PC-3 (cell line): ENCODE measurements around the gene INAVA. TPM values are rescaled to one million over a fixed set of nuclear protein-coding genes. Genes with fewer than 3 reads are reported as not detected.

ENCODE experiments used
- ATAC-seq: fragments of 200-7000 bp; cut with Tn5 transposase; 2 replicates; pipeline ENCODE4 v1.9.1; 2020; ENCODE audit warnings: mild to moderate bottlenecking, moderate library complexity
- BruUV-seq: library from RNA; stranded (reverse); fragments of 400-500 nt; replicated peaks from 2 replicates; lab custom pipeline; 2021; lab: Mats Ljungman, UMichigan
- CTCF ChIA-PET: fragments of 300-600 bp; sonication (Branson Sonifier 250); formaldehyde crosslinking; loops from one replicate; lab custom pipeline; 2022; ENCODE audit warnings: antibody characterized with exemption; lab: Charles Lee
- POLR2A ChIA-PET: fragments of 300-600 bp; sonication (Branson Sonifier 250); formaldehyde crosslinking; loops from one replicate; lab custom pipeline; 2022; ENCODE audit warnings: antibody characterized with exemption; ENCODE audit not compliant: unreplicated experiment; lab: Charles Lee
- DNase-seq: peaks from one replicate; pipeline ENCODE4 v3.0.0-alpha.2; 2015
- H2AFZ ChIP-seq: fragments of 300-600 bp; sonication (generic); 2 replicates; pipeline ENCODE4 v1.6.0; 2016; ENCODE audit warnings: antibody characterized with exemption, low read length
- H3F3A ChIP-seq: fragments of 300-600 bp; sonication (generic); one replicate; pipeline ENCODE4 v1.6.0; 2017; ENCODE audit warnings: antibody characterized with exemption, low read length, control low read depth, mild to moderate bottlenecking; ENCODE audit not compliant: unreplicated experiment
- H3K27ac ChIP-seq: fragments of 300-600 bp; sonication (generic); 2 replicates; pipeline ENCODE4 v1.5.1; 2016; ENCODE audit warnings: mild to moderate bottlenecking, low read length
- H3K27me3 ChIP-seq: fragments of 300-600 bp; sonication (generic); 2 replicates; pipeline ENCODE4 v1.6.1; 2016; ENCODE audit warnings: low read length, mixed read lengths
- H3K36me3 ChIP-seq: fragments of 300-600 bp; sonication (generic); 2 replicates; pipeline ENCODE4 v1.6.1; 2016; ENCODE audit warnings: low read depth, mixed run types, low read length, mixed read lengths
- H3K4me1 ChIP-seq: fragments of 300-600 bp; sonication (generic); 2 replicates; pipeline ENCODE4 v1.5.1; 2016; ENCODE audit warnings: low read length; ENCODE audit not compliant: insufficient read depth
- H3K4me2 ChIP-seq: fragments of 300-600 bp; sonication (generic); 2 replicates; pipeline ENCODE4 v1.6.0; 2016; ENCODE audit warnings: low read length
- H3K4me3 ChIP-seq: fragments of 300-600 bp; sonication (generic); 2 replicates; pipeline ENCODE4 v1.5.1; 2016; ENCODE audit warnings: mild to moderate bottlenecking, low read length, mixed read lengths
- H3K79me2 ChIP-seq: fragments of 300-600 bp; sonication (generic); 2 replicates; pipeline ENCODE4 v1.6.1; 2017; ENCODE audit warnings: low read length, mixed read lengths
- H3K9ac ChIP-seq: fragments of 300-600 bp; sonication (generic); 2 replicates; pipeline ENCODE4 v1.6.0; 2016; ENCODE audit warnings: mild to moderate bottlenecking, low read length
- H3K9me2 ChIP-seq: fragments of 300-600 bp; sonication (generic); replicated peaks from 2 replicates; pipeline ENCODE4 v1.6.1; 2016; ENCODE audit warnings: mixed run types, low read length, mixed read lengths
- H3K9me3 ChIP-seq: fragments of 300-600 bp; sonication (generic); 2 replicates; pipeline ENCODE4 v1.6.1; 2016; ENCODE audit warnings: low read length, mixed read lengths
- H4K20me1 ChIP-seq: fragments of 300-600 bp; sonication (generic); 2 replicates; pipeline ENCODE4 v1.6.1; 2016; ENCODE audit warnings: low read length, mixed read lengths
- CTCF ChIP-seq: fragments of 300-600 bp; sonication (generic); conservative IDR thresholded peaks from 2 replicates; pipeline ENCODE4 v1.5.1; 2017; ENCODE audit warnings: antibody characterized with exemption, low read depth, mild to moderate bottlenecking, low read length
- EZH2 ChIP-seq: fragments of 300-600 bp; sonication (generic); IDR thresholded peaks from one replicate; pipeline ENCODE4 v1.6.1; 2017; ENCODE audit warnings: antibody characterized with exemption, mild to moderate bottlenecking, low read length; ENCODE audit not compliant: unreplicated experiment
- EZH2phosphoT487 ChIP-seq: fragments of 300-600 bp; sonication (generic); IDR thresholded peaks from 2 replicates; pipeline ENCODE4 v1.6.1; 2018; ENCODE audit warnings: mild to moderate bottlenecking, antibody characterized with exemption, low read length, borderline replicate concordance
- intact Hi-C: fragments of 100-400 bp; cut with micrococcal nuclease; formaldehyde crosslinking; loops from 2 replicates; pipeline ENCODE4 v1.9.0; 2023
- total RNA-seq: library from RNA; depleted of rRNA; stranded (reverse); fragments of >200 nt; gene quantifications from 2 replicates; pipeline ENCODE4 v1.2.3, GENCODE V29; 2014

The INAVA gene
- total RNA-seq, 1 experiment from 2014 or later, result 102 TPM

GRCh38 chr1:200895443-200895789 lies 716 bp downstream of the INAVA start:
- peak overlapping the region; percentile 74 for H3K27ac ChIP-seq
- H3K9ac ChIP-seq, result peak overlapping the region; percentile 62
- intact Hi-C loops, result no loop called here
- H3K9me2 ChIP-seq, result no peaks in the 10 kb centered on the region
- peaks cover 23% of the 10 kb centered on the region for H3K36me3 ChIP-seq
- H3K4me3 ChIP-seq, result peak overlapping the region; percentile 67
- H3K4me1 ChIP-seq, result peaks cover 71% of the 10 kb centered on the region
- POLR2A ChIA-PET, result interaction anchor here (0.6 to 1.3 kb wide), 2 partner anchors 54 to 225 kb away, joined by 4 to 5 read pairs; partner anchors contain the start of gene DDX59
- peaks cover 82% of the 10 kb centered on the region for H3K79me2 ChIP-seq
- TF ChIP-seq EZH2 (no peak), CTCF (no peak), EZH2phosphoT487 (no peak)
- no TSS peak for BruUV-seq
- H3F3A ChIP-seq, result peaks cover 13% of the 10 kb centered on the region
- DNase-seq (peak; percentile 62), ATAC-seq (no peak)
- peaks cover 11% of the 10 kb centered on the region for H4K20me1 ChIP-seq
- H3K4me2 ChIP-seq, result peak overlapping the region; percentile 86
- H2AFZ ChIP-seq, result no peak overlapping the region
- H3K9me3 ChIP-seq, result no peaks in the 10 kb centered on the region
- CTCF ChIA-PET, result interaction anchor here (0.5 kb wide), 1 partner anchor 547 kb away, joined by 4 read pairs; no protein-coding TSS in a partner anchor
- no peaks in the 10 kb centered on the region for H3K27me3 ChIP-seq

- ChIA-PET POLR2A (interaction anchor here (0.6 to 1.5 kb wide), 4 partner anchors 11 to 226 kb away, joined by 4 to 5 read pairs (median 4); partner anchors contain the start of gene DDX59), CTCF (interaction anchor here (0.5 to 1.2 kb wide), 5 partner anchors 11 to 547 kb away, joined by 3 to 14 read pairs (median 4); no protein-coding TSS in a partner anchor)
- ATAC-seq (peak; percentile 23), DNase-seq (peak; percentile 31)
- peaks cover 67% of the 10 kb centered on the region for H3K4me1 ChIP-seq
- H3K27ac ChIP-seq, result peak overlapping the region; percentile 74
- BruUV-seq, result TSS peak; percentile 44
- intact Hi-C loops, result no loop called here
- no peaks in the 10 kb centered on the region for H3K9me3 ChIP-seq
- peaks cover 13% of the 10 kb centered on the region for H3F3A ChIP-seq
- peaks cover 78% of the 10 kb centered on the region for H3K79me2 ChIP-seq
- H3K36me3 ChIP-seq, result peaks cover 28% of the 10 kb centered on the region
- peaks cover 11% of the 10 kb centered on the region for H4K20me1 ChIP-seq
- no peak for TF ChIP-seq CTCF
- TF ChIP-seq EZH2, result no peak
- no peak for TF ChIP-seq EZH2phosphoT487
- peak overlapping the region; percentile 67 for H3K4me3 ChIP-seq
- peak overlapping the region; percentile 36 for H2AFZ ChIP-seq
- H3K9me2 ChIP-seq, result no peaks in the 10 kb centered on the region
- no peaks in the 10 kb centered on the region for H3K27me3 ChIP-seq
- peak overlapping the region; percentile 86 for H3K4me2 ChIP-seq
- peak overlapping the region; percentile 62 for H3K9ac ChIP-seq
Observed at GRCh38 chr1:200895801-200896530, 1.3 kb downstream of the INAVA start.
